ENCODE data around the gene CTSW.
"Not testable (repeated sequence)": the region's sequence is repeated elsewhere in the genome, so short reads cannot be mapped to it uniquely, and the experiment has no call there.

CTSW gene

DNA sequence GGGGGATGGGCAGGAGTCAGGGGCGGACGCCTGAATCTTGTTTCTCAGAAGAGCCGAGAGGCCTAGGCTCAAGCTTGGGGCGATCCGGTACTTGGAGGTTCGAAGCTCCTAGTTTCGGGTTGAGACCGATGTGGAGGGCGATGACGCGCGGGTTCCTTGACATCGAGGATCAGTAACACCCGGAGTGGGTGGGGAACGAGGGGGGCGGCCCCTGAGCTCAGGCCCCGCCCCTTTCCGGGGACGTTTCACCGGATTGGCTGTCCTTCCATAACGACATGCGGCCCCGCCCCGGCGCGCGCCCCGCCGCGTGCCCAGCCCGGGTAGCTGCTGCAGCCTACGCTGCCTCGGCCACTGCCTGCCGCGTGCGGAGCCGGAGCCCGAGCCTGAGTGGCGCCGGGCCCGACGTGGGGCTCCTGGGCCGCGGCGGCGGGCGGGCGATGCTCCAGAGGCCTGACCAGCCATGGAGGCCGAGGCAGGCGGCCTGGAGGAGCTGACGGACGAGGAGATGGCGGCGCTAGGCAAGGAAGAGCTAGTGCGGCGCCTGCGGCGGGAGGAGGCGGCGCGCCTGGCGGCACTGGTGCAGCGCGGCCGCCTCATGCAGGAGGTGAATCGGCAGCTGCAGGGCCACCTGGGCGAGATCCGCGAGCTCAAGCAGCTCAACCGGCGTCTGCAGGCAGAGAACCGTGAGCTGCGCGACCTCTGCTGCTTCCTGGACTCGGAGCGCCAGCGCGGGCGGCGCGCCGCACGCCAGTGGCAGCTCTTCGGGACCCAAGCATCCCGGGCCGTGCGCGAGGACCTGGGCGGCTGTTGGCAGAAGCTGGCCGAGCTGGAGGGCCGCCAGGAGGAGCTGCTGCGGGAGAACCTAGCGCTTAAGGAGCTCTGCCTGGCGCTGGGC, 10.9 kb downstream of the CTSW start, which contains the start of gene CCDC85B:
CCDC85B (plus strand) TSS at position 350 of the 895 bp plus-strand sequence; CDS start at position 461, 111 bp downstream.
- H3K9me3 ChIP-seq, result no peaks in the 10 kb centered on the region
- H3K27me3 ChIP-seq, result no peaks in the 10 kb centered on the region
- H3K27ac ChIP-seq, result peak within 1 kb of the TSS; percentile 93
- TF ChIP-seq, protein P1, sequence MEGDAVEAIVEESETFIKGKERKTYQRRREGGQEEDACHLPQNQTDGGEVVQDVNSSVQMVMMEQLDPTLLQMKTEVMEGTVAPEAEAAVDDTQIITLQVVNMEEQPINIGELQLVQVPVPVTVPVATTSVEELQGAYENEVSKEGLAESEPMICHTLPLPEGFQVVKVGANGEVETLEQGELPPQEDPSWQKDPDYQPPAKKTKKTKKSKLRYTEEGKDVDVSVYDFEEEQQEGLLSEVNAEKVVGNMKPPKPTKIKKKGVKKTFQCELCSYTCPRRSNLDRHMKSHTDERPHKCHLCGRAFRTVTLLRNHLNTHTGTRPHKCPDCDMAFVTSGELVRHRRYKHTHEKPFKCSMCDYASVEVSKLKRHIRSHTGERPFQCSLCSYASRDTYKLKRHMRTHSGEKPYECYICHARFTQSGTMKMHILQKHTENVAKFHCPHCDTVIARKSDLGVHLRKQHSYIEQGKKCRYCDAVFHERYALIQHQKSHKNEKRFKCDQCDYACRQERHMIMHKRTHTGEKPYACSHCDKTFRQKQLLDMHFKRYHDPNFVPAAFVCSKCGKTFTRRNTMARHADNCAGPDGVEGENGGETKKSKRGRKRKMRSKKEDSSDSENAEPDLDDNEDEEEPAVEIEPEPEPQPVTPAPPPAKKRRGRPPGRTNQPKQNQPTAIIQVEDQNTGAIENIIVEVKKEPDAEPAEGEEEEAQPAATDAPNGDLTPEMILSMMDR (IDR thresholded peaks at IDR 0.05), result peak; percentile 49
- peak within 1 kb of the TSS; percentile 82 to 98 for H3K4me3 ChIP-seq (ENCODE audit: low read depth in 1 of 2, low read length in 1 of 2)
- H3K4me1 ChIP-seq (ENCODE audit: control insufficient read depth in 1 of 2, insufficient read depth in 1 of 2, low read depth in 1 of 2, low read length in 1 of 2), result peaks cover 79 to 89% of the 10 kb centered on the region in 2 experiments
- H3K36me3 ChIP-seq, result no peaks in the 10 kb centered on the region

DNA sequence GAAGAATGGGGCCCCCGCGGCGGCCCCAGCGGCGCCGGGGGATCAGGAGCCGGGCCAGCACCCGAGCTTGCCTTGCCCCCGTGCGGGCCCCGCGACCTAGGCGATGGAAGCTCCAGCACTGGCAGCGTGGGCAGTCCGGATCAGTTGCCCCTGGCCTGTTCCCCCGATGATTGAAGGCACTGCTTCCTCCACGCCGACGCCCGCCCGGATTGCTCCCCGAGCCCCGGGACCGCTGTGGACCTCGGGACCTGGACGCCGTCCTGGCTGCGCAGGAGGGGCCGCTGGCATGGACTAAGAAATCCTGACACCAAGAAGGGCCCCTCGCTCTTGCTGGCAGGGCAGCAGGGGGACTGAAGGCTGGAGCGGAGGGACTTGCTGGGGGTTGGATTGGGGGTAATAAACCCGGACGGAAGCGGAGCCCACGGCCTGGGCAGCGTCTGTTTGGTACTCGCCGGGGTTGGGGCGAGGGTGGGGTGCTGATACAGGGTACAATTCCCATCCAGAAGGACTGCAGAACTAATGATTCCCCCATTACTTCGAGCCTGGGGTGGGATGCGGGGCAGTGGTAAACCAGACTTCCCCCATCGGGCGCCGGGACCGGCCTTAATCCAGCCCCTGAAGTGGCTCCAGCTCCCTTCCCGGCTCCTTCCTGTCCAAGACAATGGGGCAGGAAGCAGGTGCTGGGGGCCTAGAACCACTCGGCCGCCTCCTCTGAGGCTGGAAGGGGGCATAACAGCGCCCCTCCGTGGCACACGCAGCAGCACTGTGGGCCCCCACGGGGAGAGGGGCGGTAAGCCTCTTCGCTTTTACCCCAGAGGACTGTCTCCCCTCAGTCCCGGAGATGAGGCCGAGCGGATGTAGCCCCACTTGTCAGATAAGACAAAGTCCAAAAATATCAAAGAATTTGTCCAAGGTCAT, 11.8 kb downstream of the CTSW start:
- no peaks in the 10 kb centered on the region for H3K27me3 ChIP-seq
- peaks cover 79 to 80% of the 10 kb centered on the region in 2 experiments for H3K4me1 ChIP-seq (ENCODE audit: control insufficient read depth in 1 of 2, insufficient read depth in 1 of 2, low read depth in 1 of 2, low read length in 1 of 2)
- H3K36me3 ChIP-seq, result no peaks in the 10 kb centered on the region
- H3K27ac ChIP-seq, result peak overlapping the region; percentile 93
- TF ChIP-seq, protein P1 (IDR thresholded peaks at IDR 0.05), result no peak
- H3K4me3 ChIP-seq (ENCODE audit: low read depth in 1 of 2, low read length in 1 of 2), result peak overlapping the region; percentile 82 to 98
- H3K9me3 ChIP-seq, result no peaks in the 10 kb centered on the region

DNA sequence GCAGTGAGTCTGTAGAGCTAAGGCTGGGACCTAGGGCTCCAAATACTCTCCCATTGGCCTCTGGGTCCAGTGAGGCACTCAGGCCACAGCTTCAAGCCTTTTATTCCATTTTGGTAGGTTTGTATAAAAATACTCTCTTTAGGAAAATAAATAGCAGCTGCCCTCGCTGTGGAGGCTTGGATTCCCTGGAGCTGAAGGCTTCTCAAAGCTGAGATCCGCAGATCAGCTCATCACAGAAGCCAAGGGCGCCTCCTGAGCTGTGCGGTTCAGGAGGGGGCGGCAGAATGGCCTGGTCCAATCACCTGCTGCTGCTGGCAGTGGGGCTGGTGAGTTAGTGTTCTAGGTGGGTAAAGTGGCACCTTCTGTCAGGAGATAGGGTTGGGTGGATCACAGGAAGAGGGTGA, 12.5 kb downstream of the CTSW start:
- not testable (repeated sequence) for H3K36me3 ChIP-seq

DNA sequence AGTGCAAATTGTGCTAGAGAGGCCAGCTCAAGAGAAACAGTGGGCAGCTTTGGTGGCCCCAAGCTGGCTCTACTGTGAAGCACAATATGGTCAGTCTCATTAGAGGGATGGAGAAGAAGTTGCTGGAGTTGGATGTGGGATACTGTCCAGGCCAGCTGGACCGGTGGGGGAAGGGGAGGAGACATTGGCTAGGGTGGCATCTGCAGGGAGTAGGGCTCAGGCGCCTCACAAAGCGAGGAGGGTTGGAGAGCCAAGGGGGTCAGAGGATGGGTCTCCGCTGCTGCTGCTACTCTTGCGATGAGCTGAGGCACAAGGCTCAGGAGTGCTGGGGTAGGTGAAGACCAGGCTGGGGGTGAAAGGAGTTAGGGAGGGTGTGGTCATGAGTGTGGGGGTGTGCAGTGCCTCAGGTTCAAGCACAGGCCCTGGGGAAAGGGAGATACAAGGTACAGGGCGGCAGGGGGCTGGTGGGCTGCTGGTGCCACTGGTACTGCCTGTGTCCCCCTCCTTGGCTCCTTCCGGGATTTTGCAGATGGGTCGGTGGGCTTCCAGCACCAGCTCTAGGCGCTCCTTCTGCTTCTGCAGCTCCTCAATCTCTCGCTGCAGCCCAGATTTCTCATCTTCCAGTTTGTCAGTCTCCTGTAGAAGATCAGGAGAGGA, 13.2 kb downstream of the CTSW start:
- H3K27me3 ChIP-seq, result no peaks in the 10 kb centered on the region
- H3K9me3 ChIP-seq, result no peaks in the 10 kb centered on the region
- no peaks in the 10 kb centered on the region for H3K36me3 ChIP-seq
- H3K4me3 ChIP-seq (ENCODE audit: low read depth in 1 of 2, low read length in 1 of 2), result peak overlapping the region in 1 of 2 experiments; percentile 60
- H3K27ac ChIP-seq, result peak overlapping the region; percentile 93
- H3K4me1 ChIP-seq (ENCODE audit: control insufficient read depth in 1 of 2, insufficient read depth in 1 of 2, low read depth in 1 of 2, low read length in 1 of 2), result peaks cover 67% of the 10 kb centered on the region in 2 experiments
- TF ChIP-seq, protein P1 (IDR thresholded peaks at IDR 0.05), result no peak

More for the DNA sequence above, 12.5 kb downstream of the CTSW start:
- Histone ChIP-seq H3K27ac (peak overlapping the region; percentile 93), H3K4me3 (ENCODE audit: low read depth in 1 of 2, low read length in 1 of 2) (peak overlapping the region; percentile 82 to 98), H3K4me1 (ENCODE audit: control insufficient read depth in 1 of 2, insufficient read depth in 1 of 2, low read depth in 1 of 2, low read length in 1 of 2) (peaks cover 73 to 74% of the 10 kb centered on the region in 2 experiments)
- H3K27me3 ChIP-seq, H3K9me3 ChIP-seq: not testable (repeated sequence)

DNA sequence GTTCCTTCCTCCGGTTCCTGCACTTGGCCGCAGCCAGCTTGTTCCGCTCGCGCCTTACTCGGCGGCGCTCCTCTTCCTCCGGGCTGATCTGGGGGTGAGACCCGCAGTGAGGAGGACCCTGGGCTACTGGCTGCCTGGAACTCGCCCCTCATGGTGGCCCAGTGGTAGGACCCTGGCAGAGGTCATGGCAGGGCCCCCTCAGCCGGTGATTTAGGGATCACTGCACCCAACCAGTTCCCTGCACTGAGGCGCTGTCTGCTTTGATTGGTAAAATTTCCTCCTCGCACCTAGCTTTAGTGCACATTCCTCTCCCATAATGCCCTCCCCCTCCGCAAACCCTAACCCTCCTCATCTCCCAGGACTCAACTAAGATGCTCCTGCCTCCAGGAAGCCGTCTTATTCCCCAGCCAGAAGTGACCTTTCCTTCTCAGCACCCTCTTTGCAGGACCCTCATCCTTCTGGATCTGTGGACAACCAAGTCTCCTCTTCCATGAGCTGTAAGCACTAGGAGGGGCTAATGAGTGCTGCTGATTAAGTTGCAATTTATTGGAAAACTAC, 14.5 kb downstream of the CTSW start:
- TF ChIP-seq, protein P1 (IDR thresholded peaks at IDR 0.05), result no peak
- peaks cover 61 to 62% of the 10 kb centered on the region in 2 experiments for H3K4me1 ChIP-seq (ENCODE audit: control insufficient read depth in 1 of 2, insufficient read depth in 1 of 2, low read depth in 1 of 2, low read length in 1 of 2)
- H3K9me3 ChIP-seq, result no peaks in the 10 kb centered on the region
- H3K27me3 ChIP-seq, result peaks cover 11% of the 10 kb centered on the region
- peak overlapping the region; percentile 49 to 60 for H3K4me3 ChIP-seq (ENCODE audit: low read depth in 1 of 2, low read length in 1 of 2)
- H3K27ac ChIP-seq, result peak overlapping the region; percentile 93
- no peaks in the 10 kb centered on the region for H3K36me3 ChIP-seq
